Progenitor cell of endocrine pancreas (in vitro differentiated cells): Measurements from ENCODE around the gene PPP1R3F. TPM values are rescaled to one million over a fixed set of nuclear protein-coding genes. Genes with fewer than 3 reads are reported as not detected.

Experiments used
- DNase-seq: peaks from one replicate; pipeline ENCODE4 v3.0.0; 2021; ENCODE audit warnings: low spot score; ENCODE audit not compliant: unreplicated experiment
- H3K27ac Mint-ChIP-seq: 2 replicates; pipeline ENCODE4 v1.8.0; 2021; ENCODE audit warnings: mild to moderate bottlenecking, moderate library complexity, mixed read lengths
- H3K27me3 Mint-ChIP-seq: 2 replicates; pipeline ENCODE4 v1.8.0; 2021; ENCODE audit warnings: mixed read lengths
- H3K36me3 Mint-ChIP-seq: 2 replicates; pipeline ENCODE4 v1.8.0; 2022; ENCODE audit warnings: mixed read lengths; ENCODE audit not compliant: insufficient read depth
- H3K4me1 Mint-ChIP-seq: 2 replicates; pipeline ENCODE4 v1.8.0; 2021; ENCODE audit warnings: low read depth, mixed read lengths
- H3K4me3 Mint-ChIP-seq: 2 replicates; pipeline ENCODE4 v1.8.0; 2021; ENCODE audit warnings: low read depth, mild to moderate bottlenecking, moderate library complexity, mixed read lengths
- H3K9me3 Mint-ChIP-seq: 2 replicates; pipeline ENCODE4 v1.8.0; 2021; ENCODE audit warnings: low read depth, mixed read lengths
- total RNA-seq: library from RNA; stranded (reverse); gene quantifications from 2 replicates; pipeline ENCODE4 v1.2.1, GENCODE V29; 2021
- TF ChIP-seq, protein P1 (sequence below): fragments of 200-600 bp; sonication (generic); IDR thresholded peaks from one replicate; pipeline ENCODE4 v1.5.0; 2021; ENCODE audit warnings: antibody characterized with exemption, mild to moderate bottlenecking; ENCODE audit not compliant: unreplicated experiment

Gene PPP1R3F
- total RNA-seq, 1 donor from 2014 or later = 10.2 TPM

DNA sequence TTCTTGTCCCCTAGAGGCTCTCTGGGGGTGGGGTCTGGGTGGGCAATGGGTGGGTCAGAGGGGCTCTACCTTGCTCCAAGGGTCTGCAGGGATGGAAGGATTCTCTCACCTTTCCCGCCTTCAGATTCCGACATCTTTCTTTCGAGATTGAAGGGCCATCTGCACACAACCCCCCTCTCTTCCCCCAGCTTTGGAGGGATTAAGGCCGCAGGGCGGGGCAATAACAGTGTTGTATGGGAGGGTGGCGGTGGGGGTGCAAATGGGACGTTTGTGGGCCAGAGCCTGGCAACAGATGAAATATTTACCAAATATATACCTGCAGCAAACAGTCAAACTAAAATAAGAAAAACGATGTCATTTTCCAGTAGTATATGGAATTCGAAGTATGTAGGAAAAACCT, 36.4 kb upstream of the PPP1R3F start, which contains the start of gene CACNA1F:
Gene CACNA1F (minus strand): TSS at position 165 of the 400 bp plus-strand sequence. CDS start 31 bp downstream, at position 134.
- Mint-ChIP-seq H3K27me3 (no peaks in the 10 kb centered on the region), H3K9me3 (peaks cover 9% of the 10 kb centered on the region), H3K36me3 (peaks cover 1% of the 10 kb centered on the region), H3K4me1 (peaks cover 2% of the 10 kb centered on the region), H3K27ac (peak within 1 kb of the TSS; percentile 22), H3K4me3 (no peak within 1 kb of the TSS)
- TF ChIP-seq, protein P1, sequence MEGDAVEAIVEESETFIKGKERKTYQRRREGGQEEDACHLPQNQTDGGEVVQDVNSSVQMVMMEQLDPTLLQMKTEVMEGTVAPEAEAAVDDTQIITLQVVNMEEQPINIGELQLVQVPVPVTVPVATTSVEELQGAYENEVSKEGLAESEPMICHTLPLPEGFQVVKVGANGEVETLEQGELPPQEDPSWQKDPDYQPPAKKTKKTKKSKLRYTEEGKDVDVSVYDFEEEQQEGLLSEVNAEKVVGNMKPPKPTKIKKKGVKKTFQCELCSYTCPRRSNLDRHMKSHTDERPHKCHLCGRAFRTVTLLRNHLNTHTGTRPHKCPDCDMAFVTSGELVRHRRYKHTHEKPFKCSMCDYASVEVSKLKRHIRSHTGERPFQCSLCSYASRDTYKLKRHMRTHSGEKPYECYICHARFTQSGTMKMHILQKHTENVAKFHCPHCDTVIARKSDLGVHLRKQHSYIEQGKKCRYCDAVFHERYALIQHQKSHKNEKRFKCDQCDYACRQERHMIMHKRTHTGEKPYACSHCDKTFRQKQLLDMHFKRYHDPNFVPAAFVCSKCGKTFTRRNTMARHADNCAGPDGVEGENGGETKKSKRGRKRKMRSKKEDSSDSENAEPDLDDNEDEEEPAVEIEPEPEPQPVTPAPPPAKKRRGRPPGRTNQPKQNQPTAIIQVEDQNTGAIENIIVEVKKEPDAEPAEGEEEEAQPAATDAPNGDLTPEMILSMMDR = no peak
- DNase-seq = no peak

DNA sequence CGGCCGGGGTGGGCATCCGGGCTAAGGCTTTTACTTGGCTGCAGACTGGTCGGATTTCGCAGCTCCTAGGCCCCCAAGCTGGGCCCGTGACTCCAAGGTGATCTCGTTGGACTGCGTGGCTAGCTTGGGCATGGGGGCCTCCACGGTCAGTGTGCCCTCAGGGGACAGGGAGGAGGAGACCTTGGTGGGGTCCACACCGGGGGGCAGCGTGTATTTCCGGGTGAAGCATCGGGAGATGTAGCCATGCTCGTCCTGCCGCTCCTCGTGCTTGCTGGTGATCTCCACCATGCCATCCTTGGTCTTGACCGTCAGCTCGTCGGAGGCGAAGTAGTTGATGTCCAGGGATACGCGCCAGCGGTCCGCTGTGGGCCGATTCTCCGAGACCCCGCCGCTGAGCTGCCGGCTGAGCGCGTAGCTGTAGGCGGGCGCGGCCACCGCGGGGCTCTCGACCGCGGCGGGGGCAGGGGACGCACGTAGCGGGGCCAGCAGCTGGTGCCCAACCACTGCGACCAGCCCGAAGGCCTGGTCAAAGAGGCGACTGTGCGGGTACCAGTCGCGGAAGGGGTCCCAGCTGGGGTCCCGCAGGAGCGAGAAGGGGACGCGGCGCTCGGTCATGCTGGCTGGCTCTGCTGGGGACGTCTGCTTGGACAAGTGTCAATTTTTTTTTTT, 35.6 kb upstream of the PPP1R3F start:
- peaks cover 1% of the 10 kb centered on the region for H3K36me3 Mint-ChIP-seq
- no peak overlapping the region for H3K27ac Mint-ChIP-seq
- TF ChIP-seq, protein P1 = no peak
- peaks cover 9% of the 10 kb centered on the region for H3K9me3 Mint-ChIP-seq
- no peak overlapping the region for H3K4me3 Mint-ChIP-seq
- H3K4me1 Mint-ChIP-seq = peaks cover 2% of the 10 kb centered on the region
- DNase-seq = no peak
- no peaks in the 10 kb centered on the region for H3K27me3 Mint-ChIP-seq

DNA sequence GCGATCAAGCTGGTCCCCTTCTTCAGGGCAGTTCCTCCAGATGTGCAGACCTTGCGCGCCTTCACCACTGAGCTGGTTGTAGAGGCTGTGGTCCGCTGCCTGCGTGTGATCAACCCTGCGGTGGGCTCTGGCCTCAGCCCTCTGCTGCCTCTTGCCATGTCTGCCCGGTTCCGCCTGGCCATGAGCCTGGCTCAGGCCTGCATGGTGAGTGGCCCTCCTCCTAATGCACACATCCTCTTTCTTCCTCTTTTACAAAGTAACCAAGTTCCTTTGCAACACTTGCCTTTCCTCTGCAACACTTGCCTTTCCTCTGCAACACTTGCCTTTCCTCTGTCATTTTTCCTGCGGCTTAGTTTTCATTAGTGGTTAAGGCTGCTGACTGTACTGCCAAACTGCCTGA, 32.5 kb upstream of the PPP1R3F start:
- H3K27me3 Mint-ChIP-seq = no peaks in the 10 kb centered on the region
- peaks cover 3% of the 10 kb centered on the region for H3K36me3 Mint-ChIP-seq
- H3K4me3 Mint-ChIP-seq = peak overlapping the region; percentile 55
- no peak overlapping the region for H3K27ac Mint-ChIP-seq
- DNase-seq = no peak
- H3K9me3 Mint-ChIP-seq = peaks cover 6% of the 10 kb centered on the region
- H3K4me1 Mint-ChIP-seq = peaks cover 2% of the 10 kb centered on the region
- TF ChIP-seq, protein P1 = no peak

DNA sequence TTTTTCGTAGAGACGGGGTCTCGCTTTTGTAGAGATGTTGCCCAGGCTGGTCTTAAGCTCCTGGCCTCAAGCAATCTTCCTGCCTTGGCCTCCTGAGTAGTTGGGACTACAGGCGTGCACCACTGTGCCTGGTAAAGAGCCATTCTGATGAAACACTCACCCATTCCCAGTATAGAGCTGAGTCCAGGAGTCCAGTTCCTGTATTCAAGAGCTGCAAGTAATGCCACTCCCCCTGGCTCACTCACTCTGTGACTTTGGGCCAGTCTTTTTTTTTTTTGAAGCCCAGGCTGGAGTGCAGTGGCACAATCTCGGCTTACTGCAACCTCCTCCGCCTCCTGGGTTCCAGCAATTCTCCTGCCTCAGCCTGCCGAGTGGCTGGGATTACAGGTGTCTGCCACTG, 30.9 kb upstream of the PPP1R3F start:
- H3K9me3 Mint-ChIP-seq = peaks cover 6% of the 10 kb centered on the region
- TF ChIP-seq, protein P1 = no peak
- H3K4me3 Mint-ChIP-seq = no peak overlapping the region
- no peak overlapping the region for H3K27ac Mint-ChIP-seq
- H3K4me1 Mint-ChIP-seq = peaks cover 2% of the 10 kb centered on the region
- DNase-seq = no peak
- H3K27me3 Mint-ChIP-seq = no peaks in the 10 kb centered on the region
- H3K36me3 Mint-ChIP-seq = peaks cover 3% of the 10 kb centered on the region

DNA sequence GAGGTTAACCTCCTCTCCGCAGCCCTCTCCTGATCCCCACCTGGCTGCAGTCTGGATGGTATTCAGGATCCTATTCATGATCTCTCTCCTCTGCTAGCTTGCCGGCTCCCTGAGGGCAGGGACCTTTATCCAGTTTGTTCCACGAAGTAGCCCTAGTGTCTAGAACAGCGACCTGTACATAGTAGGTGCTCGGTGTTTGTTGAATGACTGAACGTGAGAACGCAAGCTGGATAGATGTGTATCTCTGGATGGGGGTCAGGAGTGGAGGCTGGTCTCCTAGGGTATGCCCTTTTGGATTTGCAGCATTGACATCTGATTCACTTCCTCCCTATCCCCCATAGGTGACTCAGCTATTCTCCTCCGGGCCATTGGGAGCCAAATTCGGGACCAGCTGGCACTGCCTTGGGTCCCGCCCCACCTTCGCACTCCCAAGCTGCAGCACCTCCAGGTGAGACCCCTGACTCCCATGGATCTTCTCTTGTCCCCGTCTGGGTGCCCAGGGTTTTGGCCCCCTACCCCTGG, 27.0 kb upstream of the PPP1R3F start:
- H3K36me3 Mint-ChIP-seq = peaks cover 4% of the 10 kb centered on the region
- peaks cover 3% of the 10 kb centered on the region for H3K9me3 Mint-ChIP-seq
- H3K27ac Mint-ChIP-seq = no peak overlapping the region
- no peaks in the 10 kb centered on the region for H3K4me1 Mint-ChIP-seq
- no peaks in the 10 kb centered on the region for H3K27me3 Mint-ChIP-seq
- H3K4me3 Mint-ChIP-seq = no peak overlapping the region
- DNase-seq = no peak
- TF ChIP-seq, protein P1 = no peak
